Measurements from ENCODE around the gene CENPX. TPM values are rescaled to one million over a fixed set of nuclear protein-coding genes. Genes with fewer than 3 reads are reported as not detected.
A peak's percentile ranks its signal among the peaks of the same experiment; 100 is the strongest.

CENPX gene
- total and polyA plus RNA-seq, 4 experiments from 2014 or later = 33.4 to 70.8 (median 36.7) TPM

- H3K36me3 Mint-ChIP-seq = no peaks in the 10 kb centered on the region
- intact Hi-C loops (cut with micrococcal nuclease) = no loop called here
- Histone ChIP-seq H3K9me3 (ENCODE audit: control insufficient read depth in 1 of 2, low read length in 2 of 2) (no peaks in the 10 kb centered on the region), H3K27ac (ENCODE audit: low read depth, low read length) (no peak overlapping the region), H3K4me1 (ENCODE audit: insufficient read depth, low read length) (no peaks in the 10 kb centered on the region), H3K4me3 (ENCODE audit: low read length in 2 of 2) (no peak overlapping the region), H3K36me3 (ENCODE audit: insufficient read depth, low read length) (no peaks in the 10 kb centered on the region), H3K27me3 (ENCODE audit: insufficient read depth, low read length) (no peaks in the 10 kb centered on the region)
- CTCF ChIA-PET (ENCODE audit: partially characterized antibody) = no interaction called here
- H3K4me1 Mint-ChIP-seq = peaks cover 0 to 1% (median 0%) of the 10 kb centered on the region in 4 donors
- H3K27ac Mint-ChIP-seq = no peak overlapping the region
- no peaks in the 10 kb centered on the region for H3K27me3 Mint-ChIP-seq
- no peaks in the 10 kb centered on the region for H3K9me3 Mint-ChIP-seq
- H3K4me3 Mint-ChIP-seq = no peak overlapping the region
- no peak for DNase-seq
- POLR2A ChIA-PET (ENCODE audit: partially characterized antibody) = no interaction called here
These were observed 14.3 kb downstream of the CENPX start for GRCh38 chr17:82008258-82008940.

GRCh38 chr17:82007495-82008257, 15.0 kb downstream of the CENPX start:
- Mint-ChIP-seq H3K27me3 (no peaks in the 10 kb centered on the region), H3K9me3 (no peaks in the 10 kb centered on the region), H3K4me1 (peaks cover 0 to 1% (median 0%) of the 10 kb centered on the region in 4 donors), H3K4me3 (no peak overlapping the region), H3K36me3 (no peaks in the 10 kb centered on the region), H3K27ac (peak overlapping the region in 1 of 7 donors; percentile 10)
- CTCF ChIA-PET (ENCODE audit: partially characterized antibody) = no interaction called here
- Histone ChIP-seq H3K27ac (ENCODE audit: low read depth, low read length) (no peak overlapping the region), H3K9me3 (ENCODE audit: control insufficient read depth in 1 of 2, low read length in 2 of 2) (no peaks in the 10 kb centered on the region), H3K36me3 (ENCODE audit: insufficient read depth, low read length) (no peaks in the 10 kb centered on the region), H3K27me3 (ENCODE audit: insufficient read depth, low read length) (no peaks in the 10 kb centered on the region), H3K4me1 (ENCODE audit: insufficient read depth, low read length) (no peaks in the 10 kb centered on the region), H3K4me3 (ENCODE audit: low read length in 2 of 2) (no peak overlapping the region)
- DNase-seq = no peak
- POLR2A ChIA-PET (ENCODE audit: partially characterized antibody) = no interaction called here
- intact Hi-C loops (cut with micrococcal nuclease) = no loop called here

- no peaks in the 10 kb centered on the region for H3K4me1 ChIP-seq (ENCODE audit: insufficient read depth, low read length)
- Mint-ChIP-seq H3K9me3 (no peaks in the 10 kb centered on the region), H3K36me3 (no peaks in the 10 kb centered on the region), H3K27me3 (no peaks in the 10 kb centered on the region), H3K27ac (no peak overlapping the region), H3K4me3 (no peak overlapping the region), H3K4me1 (peaks cover 0 to 1% (median 0%) of the 10 kb centered on the region in 4 donors)
- H3K9me3 ChIP-seq (ENCODE audit: control insufficient read depth in 1 of 2, low read length in 2 of 2) = no peaks in the 10 kb centered on the region
- intact Hi-C loops (cut with micrococcal nuclease) = no loop called here
- no peak overlapping the region for H3K27ac ChIP-seq (ENCODE audit: low read depth, low read length)
- no peaks in the 10 kb centered on the region for H3K27me3 ChIP-seq (ENCODE audit: insufficient read depth, low read length)
- no peak overlapping the region for H3K4me3 ChIP-seq (ENCODE audit: low read length in 2 of 2)
- no peaks in the 10 kb centered on the region for H3K36me3 ChIP-seq (ENCODE audit: insufficient read depth, low read length)
- no peak for DNase-seq
- POLR2A ChIA-PET (ENCODE audit: partially characterized antibody) = no interaction called here
- CTCF ChIA-PET (ENCODE audit: partially characterized antibody) = no interaction called here
These were observed 15.5 kb downstream of the CENPX start for GRCh38 chr17:82007228-82007494.

GRCh38 chr17:82006468-82007227, 16.0 kb downstream of the CENPX start:
- no peak overlapping the region for H3K27ac ChIP-seq (ENCODE audit: low read depth, low read length)
- CTCF ChIA-PET (ENCODE audit: partially characterized antibody) = no interaction called here
- H3K27me3 ChIP-seq (ENCODE audit: insufficient read depth, low read length) = no peaks in the 10 kb centered on the region
- no peak for DNase-seq
- Mint-ChIP-seq H3K36me3 (no peaks in the 10 kb centered on the region), H3K27me3 (no peaks in the 10 kb centered on the region), H3K27ac (peak overlapping the region in 1 of 7 donors; percentile 48), H3K4me3 (no peak overlapping the region), H3K4me1 (peaks cover 0 to 1% (median 0%) of the 10 kb centered on the region in 4 donors), H3K9me3 (no peaks in the 10 kb centered on the region)
- intact Hi-C loops (cut with micrococcal nuclease) = no loop called here
- no peak overlapping the region for H3K4me3 ChIP-seq (ENCODE audit: low read length in 2 of 2)
- POLR2A ChIA-PET (ENCODE audit: partially characterized antibody) = no interaction called here
- no peaks in the 10 kb centered on the region for H3K9me3 ChIP-seq (ENCODE audit: control insufficient read depth in 1 of 2, low read length in 2 of 2)
- no peaks in the 10 kb centered on the region for H3K4me1 ChIP-seq (ENCODE audit: insufficient read depth, low read length)
- no peaks in the 10 kb centered on the region for H3K36me3 ChIP-seq (ENCODE audit: insufficient read depth, low read length)

GRCh38 chr17:82005701-82006348, 16.9 kb downstream of the CENPX start:
- Histone ChIP-seq H3K36me3 (ENCODE audit: insufficient read depth, low read length) (no peaks in the 10 kb centered on the region), H3K27ac (ENCODE audit: low read depth, low read length) (no peak overlapping the region), H3K4me1 (ENCODE audit: insufficient read depth, low read length) (no peaks in the 10 kb centered on the region), H3K27me3 (ENCODE audit: insufficient read depth, low read length) (no peaks in the 10 kb centered on the region), H3K9me3 (ENCODE audit: control insufficient read depth in 1 of 2, low read length in 2 of 2) (no peaks in the 10 kb centered on the region), H3K4me3 (ENCODE audit: low read length in 2 of 2) (no peak overlapping the region)
- ChIA-PET POLR2A (ENCODE audit: partially characterized antibody) (no interaction called here), CTCF (ENCODE audit: partially characterized antibody) (no interaction called here)
- Mint-ChIP-seq H3K27me3 (no peaks in the 10 kb centered on the region), H3K4me1 (peaks cover 0 to 1% (median 0%) of the 10 kb centered on the region in 4 donors), H3K4me3 (no peak overlapping the region), H3K36me3 (no peaks in the 10 kb centered on the region), H3K27ac (peak overlapping the region in 1 of 7 donors; percentile 48), H3K9me3 (no peaks in the 10 kb centered on the region)
- no peak for DNase-seq
- intact Hi-C loops (cut with micrococcal nuclease) = no loop called here

- Histone ChIP-seq H3K4me3 (ENCODE audit: low read length in 2 of 2) (no peak overlapping the region), H3K9me3 (ENCODE audit: control insufficient read depth in 1 of 2, low read length in 2 of 2) (no peaks in the 10 kb centered on the region), H3K27me3 (ENCODE audit: insufficient read depth, low read length) (no peaks in the 10 kb centered on the region), H3K27ac (ENCODE audit: low read depth, low read length) (no peak overlapping the region), H3K36me3 (ENCODE audit: insufficient read depth, low read length) (no peaks in the 10 kb centered on the region), H3K4me1 (ENCODE audit: insufficient read depth, low read length) (no peaks in the 10 kb centered on the region)
- Mint-ChIP-seq H3K27me3 (no peaks in the 10 kb centered on the region), H3K4me3 (no peak overlapping the region), H3K4me1 (peaks cover 0 to 1% (median 0%) of the 10 kb centered on the region in 4 donors), H3K27ac (no peak overlapping the region), H3K9me3 (no peaks in the 10 kb centered on the region), H3K36me3 (no peaks in the 10 kb centered on the region)
- POLR2A ChIA-PET (ENCODE audit: partially characterized antibody) = no interaction called here
- CTCF ChIA-PET (ENCODE audit: partially characterized antibody) = no interaction called here
- DNase-seq = no peak
- intact Hi-C loops (cut with micrococcal nuclease) = no loop called here
These were observed 17.9 kb downstream of the CENPX start for GRCh38 chr17:82004517-82005455.
